SHP77 (cell line): Measurements from ENCODE around the gene PLSCR4.

ENCODE experiments used
- DNase-seq, 2 experiments: peaks; one replicate each; lab custom pipeline; 2025; lab: John Stamatoyannopoulos, UW

Gene PLSCR4

GRCh38 chr3:146195030-146195429 is 55.9 kb downstream of the PLSCR4 start:
- no peak for DNase-seq

DNA sequence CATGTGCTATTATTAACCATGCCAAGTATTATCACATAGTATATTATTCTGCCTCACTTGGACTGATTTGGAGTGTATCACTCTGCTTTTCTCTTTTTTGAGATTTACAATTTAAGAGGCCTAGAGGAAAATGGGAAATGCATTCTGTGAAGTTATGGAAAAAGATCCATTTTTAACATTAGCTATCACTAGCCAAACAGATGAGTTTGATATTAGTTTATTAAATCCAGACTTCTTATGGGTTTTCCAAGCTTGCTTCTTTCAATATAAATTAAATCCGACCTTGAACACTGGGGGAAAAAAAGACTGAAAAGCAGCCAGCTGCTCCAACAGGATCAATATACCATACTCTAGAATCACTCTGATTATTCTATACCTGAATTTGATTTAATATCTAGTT is 59.9 kb downstream of the PLSCR4 start:
- no peak for DNase-seq

- peak; percentile 64 to 78 for DNase-seq
These were observed 61.3 kb downstream of the PLSCR4 start for GRCh38 chr3:146189519-146190173.

- peak in 1 of 2 experiments; percentile 27 for DNase-seq
These were observed 63.5 kb downstream of the PLSCR4 start for GRCh38 chr3:146187334-146187950.

DNA sequence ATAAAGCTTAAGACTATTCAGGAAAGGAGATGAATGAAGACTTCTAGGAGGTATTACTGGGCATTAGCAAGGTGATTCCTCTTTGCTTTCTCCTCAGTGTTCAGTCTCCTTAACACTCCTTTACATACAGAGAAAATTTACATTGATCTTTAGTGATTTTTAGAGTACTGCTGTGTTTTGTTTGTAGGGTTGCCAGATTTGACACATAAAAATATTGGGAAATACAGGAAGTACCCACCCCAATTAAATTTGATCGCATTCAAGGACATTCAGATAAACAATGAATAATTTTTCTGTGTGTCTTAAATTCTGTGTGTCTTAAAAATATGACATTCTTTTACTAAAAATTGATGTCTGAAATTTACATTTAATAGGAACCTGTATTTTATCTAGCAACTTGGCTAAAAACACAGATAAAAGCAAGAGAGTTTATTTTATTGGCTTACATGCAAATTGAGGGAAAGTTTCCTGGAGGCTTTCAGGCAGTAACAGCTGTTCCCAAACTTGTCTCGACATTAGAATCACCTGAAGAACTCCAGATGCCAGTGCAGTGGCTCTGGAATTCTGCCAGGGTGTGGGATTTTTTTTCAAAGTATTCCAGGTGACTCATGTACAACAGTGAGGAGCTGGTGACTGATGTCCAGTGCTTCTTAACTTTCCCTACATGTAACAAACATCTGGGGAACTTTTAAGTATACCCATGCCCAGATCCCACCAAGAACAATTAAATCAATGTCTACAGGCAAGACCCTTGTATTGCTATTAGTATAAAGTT is 66.5 kb downstream of the PLSCR4 start:
- no peak for DNase-seq

DNA sequence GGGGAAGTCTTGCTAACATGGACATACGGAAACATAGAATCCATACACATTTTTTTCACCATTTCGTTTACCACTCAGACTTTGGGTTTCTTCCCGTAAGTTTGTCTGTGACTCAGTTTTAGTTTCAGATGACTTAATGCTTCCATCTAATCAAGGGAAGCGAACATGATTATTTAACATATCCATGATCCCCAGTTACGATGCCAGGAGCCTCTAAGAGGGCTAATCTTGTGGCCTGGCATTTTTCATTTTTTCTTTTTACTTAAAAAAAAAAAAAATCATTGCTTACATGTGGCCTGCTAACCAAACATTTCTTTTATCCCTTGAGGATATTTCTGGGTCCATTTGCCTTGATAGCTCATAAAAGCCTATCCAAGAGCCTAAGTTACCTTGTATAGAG is 69.7 kb downstream of the PLSCR4 start:
- DNase-seq, result no peak

DNA sequence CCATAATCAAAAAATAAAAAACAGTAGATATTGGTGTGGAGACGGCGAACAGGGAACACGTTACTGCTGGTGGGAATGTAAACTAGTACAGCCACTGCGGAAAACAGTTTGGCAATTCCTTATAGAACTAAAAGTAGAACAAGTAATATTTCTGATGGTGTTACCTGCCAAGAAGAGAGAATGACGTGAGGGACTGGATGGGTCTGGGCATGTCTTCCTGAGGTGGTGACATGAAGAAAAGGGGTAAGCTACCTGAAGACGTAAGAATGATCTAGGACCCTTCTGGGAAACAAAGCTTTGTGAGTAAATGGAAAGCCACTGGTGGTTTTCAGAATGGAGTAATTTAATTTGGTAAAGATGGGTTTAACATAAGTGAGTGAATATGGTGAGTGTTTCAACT is 70.5 kb downstream of the PLSCR4 start:
- DNase-seq, result no peak

GRCh38 chr3:146178006-146178689 is 72.8 kb downstream of the PLSCR4 start:
- no peak for DNase-seq

GRCh38 chr3:146177519-146177918 is 73.4 kb downstream of the PLSCR4 start:
- no peak for DNase-seq

DNA sequence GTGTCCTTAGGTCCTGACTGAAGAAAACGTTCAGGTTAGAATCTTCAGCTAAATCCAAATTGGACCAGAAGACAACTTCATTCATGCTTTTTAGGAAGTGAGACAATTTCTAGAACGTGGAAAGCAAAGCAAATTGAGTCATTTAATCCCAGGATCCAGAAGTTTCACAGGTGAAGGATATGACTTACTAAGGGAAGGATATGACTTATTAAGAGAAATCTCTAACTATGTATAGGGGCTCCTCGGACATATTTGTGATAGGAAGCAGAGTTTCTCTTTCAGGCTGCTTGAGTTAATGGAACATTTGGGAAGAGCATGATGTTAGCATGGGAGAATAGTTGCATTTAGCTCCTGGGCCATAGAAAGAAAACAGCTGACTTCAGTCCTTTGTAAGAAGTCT is 73.8 kb downstream of the PLSCR4 start:
- no peak for DNase-seq

DNA sequence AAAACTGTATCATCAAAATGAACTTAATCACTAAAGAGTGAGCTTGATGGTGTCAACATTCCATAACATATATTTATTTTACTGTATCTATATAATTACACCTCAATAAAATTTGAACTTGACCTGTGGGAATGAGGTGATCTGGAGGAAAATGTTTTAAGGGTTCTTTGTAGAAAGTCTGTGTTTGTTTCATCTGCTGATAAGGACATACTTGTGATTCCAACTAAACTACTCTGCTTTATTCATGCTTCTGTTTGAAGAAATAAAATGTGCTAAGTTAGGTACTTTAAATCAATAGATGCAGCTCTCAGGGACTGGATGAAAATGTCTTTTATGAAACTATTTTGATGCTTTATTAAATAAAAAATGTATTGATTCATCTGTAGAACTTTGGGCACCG is 78.3 kb downstream of the PLSCR4 start:
- DNase-seq, result no peak

DNA sequence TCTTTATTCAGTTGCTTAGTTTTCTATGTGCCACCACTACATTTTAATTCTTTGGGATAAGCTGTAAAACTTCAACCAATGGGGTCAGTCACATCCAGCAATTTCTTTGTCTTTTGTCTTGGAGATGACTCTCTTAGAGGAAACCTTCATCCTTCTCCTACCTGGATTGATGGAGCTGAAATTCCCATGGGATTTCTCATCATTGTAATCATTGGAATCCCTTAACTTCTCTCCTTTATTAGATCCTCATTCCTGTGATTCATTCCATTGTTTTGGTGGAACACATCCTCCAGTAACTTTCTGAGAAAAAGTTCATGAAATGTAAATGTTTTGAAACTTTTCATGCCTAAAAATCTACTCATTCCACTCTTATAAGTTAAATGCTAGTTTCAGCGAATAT is 80.3 kb downstream of the PLSCR4 start:
- DNase-seq, result no peak

DNA sequence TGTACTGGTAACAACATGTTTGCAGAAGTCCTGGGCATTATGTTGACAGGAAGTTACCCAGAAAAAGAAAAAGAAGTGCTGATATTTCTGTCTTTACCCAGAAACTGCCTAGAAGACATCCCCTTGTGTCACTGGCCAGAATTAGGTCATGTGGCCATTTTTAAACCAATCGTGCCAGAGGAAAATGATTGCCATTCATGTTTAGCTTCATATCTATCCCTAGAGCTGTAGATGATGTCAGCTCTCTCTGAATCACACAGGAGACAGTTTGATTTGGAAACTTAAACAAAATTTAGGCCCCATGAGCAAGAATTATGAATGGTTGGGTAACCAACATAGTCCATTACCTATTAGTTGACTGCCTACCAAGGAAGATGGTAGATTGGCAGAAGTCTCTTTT is 81.0 kb downstream of the PLSCR4 start:
- DNase-seq, result no peak

- DNase-seq, result no peak
These were observed 84.1 kb downstream of the PLSCR4 start for GRCh38 chr3:146166826-146167225.

GRCh38 chr3:146166415-146166821 is 84.5 kb downstream of the PLSCR4 start:
- no peak for DNase-seq

- no peak for DNase-seq
These were observed 85.0 kb downstream of the PLSCR4 start for GRCh38 chr3:146165877-146166276.

GRCh38 chr3:146164971-146165769 is 85.7 kb downstream of the PLSCR4 start:
- no peak for DNase-seq

DNA sequence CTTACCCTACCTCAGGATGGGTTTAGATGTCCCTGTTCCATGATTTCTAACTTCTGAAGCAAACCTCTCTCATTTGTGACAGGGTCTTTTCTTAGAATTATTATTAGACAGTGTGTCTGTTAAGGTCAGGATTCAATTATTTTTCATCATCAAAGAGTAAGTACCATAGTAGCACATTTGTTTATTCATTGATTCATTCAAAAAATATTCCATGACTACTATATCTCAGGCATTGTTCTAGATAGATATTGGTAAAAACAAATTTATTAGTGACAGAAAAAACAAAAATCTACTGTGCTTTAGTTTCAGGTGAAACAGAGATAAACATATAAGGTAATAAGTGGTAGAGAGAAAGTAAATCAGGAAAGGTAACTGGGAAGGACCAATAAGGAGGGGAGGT is 86.4 kb downstream of the PLSCR4 start:
- DNase-seq, result no peak

DNA sequence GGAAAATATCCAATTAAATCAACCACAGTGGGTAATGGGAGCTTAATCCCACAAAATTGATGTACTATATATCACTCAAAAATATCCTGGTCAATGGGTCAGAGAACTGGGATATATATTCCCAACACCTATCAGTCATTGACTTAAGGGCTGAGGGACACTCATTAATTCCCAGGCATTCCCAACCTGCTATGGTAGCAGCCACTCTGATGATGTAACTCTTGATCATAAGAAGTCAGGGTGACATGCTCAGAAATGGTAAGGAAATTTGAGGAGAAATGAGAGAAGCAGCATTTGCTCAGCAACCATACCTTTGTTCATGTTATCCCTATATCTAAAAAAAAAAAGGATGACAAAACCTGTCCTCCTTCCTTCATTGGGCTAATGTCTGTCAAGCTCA is 86.8 kb downstream of the PLSCR4 start:
- no peak for DNase-seq

GRCh38 chr3:146163584-146163983 is 87.3 kb downstream of the PLSCR4 start:
- no peak for DNase-seq

GRCh38 chr3:146162561-146162960 is 88.3 kb downstream of the PLSCR4 start:
- no peak for DNase-seq

DNA sequence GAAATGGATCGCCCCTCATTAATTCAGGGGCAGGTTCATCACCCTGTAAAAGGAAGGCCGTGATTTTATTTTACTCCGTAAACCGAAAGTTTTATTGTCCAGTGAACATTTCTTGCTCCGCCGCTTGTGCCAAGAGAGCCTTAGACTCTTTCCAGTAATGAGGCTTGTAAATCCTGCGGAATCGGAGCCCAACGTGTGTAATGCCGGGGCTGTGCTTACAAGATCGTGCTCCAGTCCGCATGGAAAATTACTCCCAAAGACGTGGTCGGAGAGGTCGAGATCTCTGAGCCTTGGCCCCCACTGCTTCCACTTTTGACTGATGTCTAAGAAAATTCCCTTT is 89.3 kb downstream of the PLSCR4 start:
- peak; percentile 46 to 47 for DNase-seq
